AG04449 (cell line): ENCODE measurements around the gene ZNF750.
A peak's percentile ranks its signal among the peaks of the same experiment; 100 is the strongest.

Experiments
- CTCF ChIA-PET: fragments of 350-600 bp; formaldehyde crosslinking; extraction: SDS; loops from one replicate; lab custom pipeline; 2021; ENCODE audit warnings: antibody characterized with exemption; lab: Yijun Ruan, JAX
- POLR2A ChIA-PET: fragments of 400-600, 350-600 bp; formaldehyde crosslinking; extraction: SDS; loops from one replicate; lab custom pipeline; 2020; ENCODE audit warnings: antibody characterized with exemption, inconsistent platforms; lab: Yijun Ruan, JAX
- DNase-seq: peaks from one replicate; pipeline ENCODE4 v3.0.0-alpha.2; 2010; ENCODE audit warnings: low read depth, low spot score
- H3K4me3 ChIP-seq: 2 replicates; pipeline ENCODE4 v1.5.1; 2011; ENCODE audit warnings: low read depth, mild to moderate bottlenecking, control low read depth, low read length
- TF ChIP-seq, protein P1 (sequence below): IDR thresholded peaks from one replicate; pipeline ENCODE4 v1.5.1; 2011; ENCODE audit warnings: mild to moderate bottlenecking, moderate library complexity, low read length, control low read depth, inconsistent platforms; ENCODE audit not compliant: insufficient read depth; ENCODE audit errors: missing control alignments

ZNF750 gene

DNA sequence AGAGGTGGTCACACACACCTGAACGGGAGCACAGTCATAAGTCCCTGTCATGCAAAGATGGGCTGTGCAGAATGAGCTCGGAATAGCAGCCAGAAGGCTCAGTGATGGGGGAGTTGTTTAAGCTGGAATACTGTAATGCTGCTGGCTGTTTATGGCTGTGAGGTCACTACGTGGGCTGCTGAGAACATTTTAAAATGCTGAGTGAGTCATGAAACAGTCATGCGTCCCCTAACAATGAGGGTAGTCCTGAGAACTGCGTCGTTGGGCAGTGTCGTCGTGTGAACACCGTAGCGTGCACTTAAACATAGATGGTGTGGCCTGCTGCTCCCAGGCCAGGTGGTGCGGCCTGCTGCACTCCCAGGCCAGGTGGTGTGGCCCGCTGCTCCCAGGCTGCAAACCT, 48.3 kb downstream of the ZNF750 start:
- POLR2A ChIA-PET = no interaction called here
- H3K4me3 ChIP-seq = no peak overlapping the region
- TF ChIP-seq, protein P1, sequence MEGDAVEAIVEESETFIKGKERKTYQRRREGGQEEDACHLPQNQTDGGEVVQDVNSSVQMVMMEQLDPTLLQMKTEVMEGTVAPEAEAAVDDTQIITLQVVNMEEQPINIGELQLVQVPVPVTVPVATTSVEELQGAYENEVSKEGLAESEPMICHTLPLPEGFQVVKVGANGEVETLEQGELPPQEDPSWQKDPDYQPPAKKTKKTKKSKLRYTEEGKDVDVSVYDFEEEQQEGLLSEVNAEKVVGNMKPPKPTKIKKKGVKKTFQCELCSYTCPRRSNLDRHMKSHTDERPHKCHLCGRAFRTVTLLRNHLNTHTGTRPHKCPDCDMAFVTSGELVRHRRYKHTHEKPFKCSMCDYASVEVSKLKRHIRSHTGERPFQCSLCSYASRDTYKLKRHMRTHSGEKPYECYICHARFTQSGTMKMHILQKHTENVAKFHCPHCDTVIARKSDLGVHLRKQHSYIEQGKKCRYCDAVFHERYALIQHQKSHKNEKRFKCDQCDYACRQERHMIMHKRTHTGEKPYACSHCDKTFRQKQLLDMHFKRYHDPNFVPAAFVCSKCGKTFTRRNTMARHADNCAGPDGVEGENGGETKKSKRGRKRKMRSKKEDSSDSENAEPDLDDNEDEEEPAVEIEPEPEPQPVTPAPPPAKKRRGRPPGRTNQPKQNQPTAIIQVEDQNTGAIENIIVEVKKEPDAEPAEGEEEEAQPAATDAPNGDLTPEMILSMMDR = no peak
- CTCF ChIA-PET = interaction anchor here (1.3 to 2.7 kb wide), 3 partner anchors 10 to 123 kb away, joined by 4 to 15 read pairs (median 8); no protein-coding TSS in a partner anchor
- DNase-seq = peak; percentile 33

DNA sequence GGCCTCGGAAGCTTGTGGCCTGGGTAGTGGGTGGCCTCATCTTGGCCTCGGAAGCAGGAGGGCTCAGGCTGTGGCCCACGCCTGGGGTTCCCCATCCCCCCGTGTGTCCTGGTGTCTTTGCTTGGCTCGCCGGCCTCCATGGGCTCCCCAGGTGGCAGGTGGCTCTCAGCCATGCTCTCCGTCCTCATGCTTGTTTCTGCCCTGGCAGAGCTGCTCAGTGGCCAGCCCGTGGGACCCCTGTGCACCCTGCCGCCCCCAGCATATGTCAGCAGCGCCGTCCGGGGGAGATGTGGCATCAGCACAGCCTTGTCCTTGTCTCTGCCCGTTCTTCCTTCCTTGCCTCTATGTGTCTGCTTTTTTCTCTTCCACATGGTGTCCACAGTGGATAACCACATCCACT, 49.4 kb downstream of the ZNF750 start:
- CTCF ChIA-PET = interaction anchor here (1.2 to 2.7 kb wide), 4 partner anchors 9 to 17 kb away, joined by 3 to 15 read pairs (median 6); no protein-coding TSS in a partner anchor

DNA sequence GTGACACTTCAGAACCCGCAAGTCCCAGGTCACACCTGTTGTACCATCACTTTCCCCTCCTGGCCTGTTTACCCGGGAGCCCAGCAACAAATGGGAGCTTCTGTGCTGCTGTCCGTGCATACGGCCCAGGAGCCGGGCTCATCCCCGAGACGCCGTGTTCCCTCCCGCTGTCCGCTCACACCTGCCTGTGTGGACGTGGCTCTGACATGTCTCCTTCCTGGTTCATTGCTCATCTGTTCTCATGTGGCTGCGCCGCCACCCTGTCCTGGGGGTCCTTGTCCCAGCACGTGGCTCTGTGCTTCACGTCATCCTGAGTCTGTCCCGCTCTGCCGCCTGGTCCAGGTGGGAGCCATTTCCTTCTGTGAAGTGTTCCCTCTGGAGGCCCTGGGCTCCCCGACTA, 50.0 kb downstream of the ZNF750 start:
- H3K4me3 ChIP-seq = no peak overlapping the region
- ChIA-PET POLR2A (no interaction called here), CTCF (interaction anchor here (1.2 to 2.7 kb wide), 4 partner anchors 8 to 17 kb away, joined by 3 to 15 read pairs (median 6); no protein-coding TSS in a partner anchor)
- TF ChIP-seq, protein P1 = no peak
- DNase-seq = no peak

More for the DNA sequence above, 49.4 kb downstream of the ZNF750 start:
- no peak for DNase-seq
- no peak overlapping the region for H3K4me3 ChIP-seq
- TF ChIP-seq, protein P1 = no peak
- POLR2A ChIA-PET = no interaction called here

DNA sequence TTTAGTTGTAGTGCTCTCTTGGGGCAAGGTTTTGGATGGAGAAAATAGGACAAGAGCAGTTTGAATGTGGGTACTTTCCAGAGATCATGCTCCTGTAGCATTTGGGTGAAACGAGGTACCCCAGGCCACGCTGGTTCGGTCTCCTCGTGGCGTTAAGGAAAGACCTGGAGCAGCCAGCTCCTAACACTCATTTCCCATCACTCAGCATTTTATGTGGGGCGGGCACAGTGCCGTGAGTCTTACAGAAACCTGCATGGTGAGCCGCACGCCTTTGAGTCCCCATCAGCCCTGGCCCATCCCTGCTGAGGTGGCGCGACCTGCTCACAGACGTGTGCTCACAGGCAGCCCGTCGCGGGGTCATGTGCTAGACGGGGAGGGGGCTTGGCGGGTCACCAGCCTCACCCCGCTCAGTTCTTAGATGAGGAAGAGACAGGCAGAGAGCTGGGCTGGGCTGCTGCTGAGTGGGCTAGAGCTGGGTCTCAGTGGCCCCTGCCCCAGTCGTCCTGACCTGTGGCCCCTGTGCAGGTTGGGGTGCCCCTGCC, 50.7 kb downstream of the ZNF750 start:
- DNase-seq = no peak
- TF ChIP-seq, protein P1 = no peak
- H3K4me3 ChIP-seq = no peak overlapping the region
- POLR2A ChIA-PET = no interaction called here
- CTCF ChIA-PET = interaction anchor here (1.1 to 2.7 kb wide), 5 partner anchors 8 to 18 kb away, joined by 3 to 15 read pairs (median 5); no protein-coding TSS in a partner anchor

DNA sequence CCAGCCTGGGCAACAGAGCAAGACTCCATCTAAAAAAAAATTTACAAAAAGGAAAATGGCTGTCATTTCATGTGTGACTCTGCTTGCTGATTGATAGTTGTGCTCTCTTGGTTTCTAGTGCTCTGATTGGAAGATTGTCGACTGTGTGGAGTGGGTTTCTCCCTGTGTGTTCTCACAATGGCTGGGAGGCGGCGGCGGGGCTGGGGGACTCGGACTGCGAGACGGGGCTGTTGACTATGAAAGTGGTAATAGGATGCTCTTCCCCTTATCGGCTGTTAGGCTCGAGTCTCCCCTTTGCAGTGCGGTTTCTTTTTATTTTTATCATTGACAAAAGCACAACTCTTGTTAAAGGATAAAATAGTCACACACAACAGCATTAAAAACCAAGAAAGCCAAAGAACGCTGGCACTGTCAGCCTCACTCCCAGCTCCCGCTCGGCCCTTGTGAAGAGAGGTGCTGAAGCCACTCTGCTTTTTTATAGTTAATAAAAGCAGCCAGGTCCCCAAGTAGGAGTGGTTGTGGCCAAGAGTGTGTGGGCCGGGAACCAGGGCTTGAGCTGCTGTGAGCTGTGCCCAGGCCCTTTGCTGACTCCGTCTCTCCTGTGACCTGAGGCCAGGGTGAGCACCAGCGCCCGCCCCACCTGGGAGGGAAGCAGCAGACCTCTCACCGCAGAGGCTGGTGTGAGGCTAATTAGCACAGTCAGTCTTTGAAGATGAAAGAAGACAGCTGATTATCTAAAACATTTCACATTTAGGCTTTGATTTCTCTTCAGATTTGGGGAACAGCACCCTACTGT, 51.4 kb downstream of the ZNF750 start:
- ChIA-PET POLR2A (no interaction called here), CTCF (interaction anchor here (1.1 to 1.9 kb wide), 2 partner anchors 9 to 12 kb away, joined by 3 to 7 read pairs; no protein-coding TSS in a partner anchor)
- no peak overlapping the region for H3K4me3 ChIP-seq
- TF ChIP-seq, protein P1 = no peak
- DNase-seq = no peak

DNA sequence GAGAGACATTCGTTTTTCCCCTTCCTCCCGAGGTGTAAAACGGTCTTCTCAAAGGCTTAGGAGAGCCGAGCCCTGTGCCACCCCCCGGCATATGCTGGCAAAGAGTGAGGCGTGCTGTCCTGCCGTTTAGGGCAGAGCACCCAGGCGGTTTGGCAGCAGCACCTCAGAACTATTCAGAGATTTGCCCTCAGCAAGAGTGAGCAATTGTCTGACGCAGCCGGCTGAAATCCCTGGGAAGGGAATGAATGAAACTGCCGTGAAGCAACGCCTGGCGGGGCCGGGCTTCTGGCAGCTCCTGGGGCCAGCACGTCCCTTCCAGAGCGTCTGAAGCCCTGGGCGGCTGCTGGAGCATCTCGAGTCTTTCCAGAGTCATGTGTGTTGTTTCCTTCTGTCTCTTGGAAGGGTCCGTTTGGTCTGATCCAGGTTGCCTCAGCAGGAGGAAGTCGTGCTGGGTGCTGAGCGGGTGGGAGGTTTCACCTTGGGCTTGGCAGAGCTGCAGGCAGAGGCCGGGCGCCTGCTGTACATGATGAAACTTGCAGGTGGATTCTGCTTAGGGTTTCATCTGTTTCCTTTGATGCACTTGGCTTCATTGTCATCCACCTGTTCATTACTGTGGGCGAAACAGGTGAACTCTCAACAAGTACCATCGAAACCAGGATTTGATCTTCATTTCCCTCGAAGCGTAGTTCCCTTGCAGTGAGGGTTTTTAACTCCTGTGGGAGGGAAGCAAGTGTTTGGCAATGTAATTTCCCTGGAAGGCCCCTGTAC, 52.6 kb downstream of the ZNF750 start:
- no peak for DNase-seq
- TF ChIP-seq, protein P1 = no peak
- CTCF ChIA-PET = interaction anchor here (1.2 kb wide), 2 partner anchors 8 to 127 kb away, joined by 3 to 5 read pairs; no protein-coding TSS in a partner anchor

More for the DNA sequence above, 52.6 kb downstream of the ZNF750 start:
- no peak overlapping the region for H3K4me3 ChIP-seq
- POLR2A ChIA-PET = no interaction called here
